GM21423 (cell line): ENCODE measurements around the gene SLC37A1.

Experiments used
- ATAC-seq: cut with Tn5 transposase; IDR thresholded peaks from one replicate; pipeline ENCODE4 v1.9.1; 2021; ENCODE audit warnings: mild to moderate bottlenecking, moderate library complexity; ENCODE audit not compliant: unreplicated experiment

Gene SLC37A1

GRCh38 chr21:42591170-42591869 is 77.7 kb downstream of the SLC37A1 start:
- no peak for ATAC-seq

GRCh38 chr21:42592156-42592820 is 78.6 kb downstream of the SLC37A1 start:
- ATAC-seq, result no peak

DNA sequence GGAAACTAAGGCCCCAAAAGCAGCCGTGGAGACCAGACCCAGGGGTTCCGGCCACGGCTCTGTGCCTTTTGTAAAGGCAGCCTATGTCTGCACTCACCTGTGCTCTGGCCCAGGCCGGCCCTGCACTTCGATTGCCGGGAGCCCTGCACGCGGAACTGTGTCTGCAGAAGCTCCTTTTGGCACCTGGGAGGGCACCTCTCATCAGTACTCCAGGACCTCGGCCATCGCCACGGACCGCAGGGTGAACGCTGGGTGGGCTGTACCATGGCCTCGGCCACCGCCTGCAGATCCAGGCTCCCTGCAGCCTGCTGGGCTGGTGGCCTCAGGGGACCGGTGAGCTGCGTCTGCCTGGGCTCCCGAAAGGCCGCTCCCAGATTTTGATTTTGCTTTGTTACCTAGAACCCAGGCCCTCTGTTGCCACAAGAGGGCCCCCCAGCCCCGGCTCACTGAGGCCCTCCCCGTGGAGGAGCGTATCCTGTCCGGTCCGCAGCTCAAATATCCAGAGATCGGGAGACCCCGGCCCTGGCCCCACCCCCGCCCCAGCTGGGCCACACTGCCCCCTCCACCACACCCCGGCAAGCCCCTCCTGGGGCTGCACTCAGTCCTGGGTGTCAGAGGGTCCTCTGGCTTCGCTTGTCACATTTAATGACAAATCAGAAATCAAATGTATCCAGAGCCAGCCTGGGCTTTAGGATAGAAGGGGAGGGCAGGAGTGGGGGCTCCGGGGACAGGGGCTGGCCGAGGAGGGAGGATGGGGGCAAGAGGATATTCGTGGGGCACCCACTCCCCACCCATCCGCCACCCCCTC is 79.6 kb downstream of the SLC37A1 start:
- no peak for ATAC-seq

DNA sequence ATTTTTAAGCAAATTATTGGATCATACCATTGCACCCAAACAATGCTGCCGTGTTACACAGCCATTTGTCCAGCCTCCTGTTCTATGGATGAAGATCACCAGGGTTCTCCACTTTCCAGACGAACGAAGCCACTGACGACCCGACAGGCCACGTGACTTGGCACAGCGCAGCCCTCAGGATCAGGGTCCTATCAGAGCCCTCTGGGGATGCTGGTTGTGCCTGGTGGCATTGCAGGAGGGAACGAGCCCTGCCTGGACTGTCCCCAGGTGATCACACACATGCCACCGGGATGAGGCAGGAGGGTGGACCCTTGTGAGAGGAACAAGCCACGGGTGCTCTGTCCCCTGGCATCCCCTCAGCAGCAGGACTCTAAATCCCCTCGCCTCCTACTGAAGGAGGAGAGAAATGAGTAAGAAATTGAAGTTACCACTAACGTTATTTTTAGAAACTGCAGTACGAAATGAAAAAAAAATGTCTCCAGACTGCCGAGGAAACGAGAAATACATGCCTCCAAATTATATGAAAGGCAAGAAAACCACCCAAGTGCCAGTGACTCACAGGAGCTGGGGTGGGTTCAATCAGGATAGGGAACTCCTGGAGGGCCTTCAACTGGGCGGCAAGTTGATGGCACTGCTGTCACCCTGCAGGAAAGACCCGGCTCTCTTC is 81.1 kb downstream of the SLC37A1 start:
- no peak for ATAC-seq

DNA sequence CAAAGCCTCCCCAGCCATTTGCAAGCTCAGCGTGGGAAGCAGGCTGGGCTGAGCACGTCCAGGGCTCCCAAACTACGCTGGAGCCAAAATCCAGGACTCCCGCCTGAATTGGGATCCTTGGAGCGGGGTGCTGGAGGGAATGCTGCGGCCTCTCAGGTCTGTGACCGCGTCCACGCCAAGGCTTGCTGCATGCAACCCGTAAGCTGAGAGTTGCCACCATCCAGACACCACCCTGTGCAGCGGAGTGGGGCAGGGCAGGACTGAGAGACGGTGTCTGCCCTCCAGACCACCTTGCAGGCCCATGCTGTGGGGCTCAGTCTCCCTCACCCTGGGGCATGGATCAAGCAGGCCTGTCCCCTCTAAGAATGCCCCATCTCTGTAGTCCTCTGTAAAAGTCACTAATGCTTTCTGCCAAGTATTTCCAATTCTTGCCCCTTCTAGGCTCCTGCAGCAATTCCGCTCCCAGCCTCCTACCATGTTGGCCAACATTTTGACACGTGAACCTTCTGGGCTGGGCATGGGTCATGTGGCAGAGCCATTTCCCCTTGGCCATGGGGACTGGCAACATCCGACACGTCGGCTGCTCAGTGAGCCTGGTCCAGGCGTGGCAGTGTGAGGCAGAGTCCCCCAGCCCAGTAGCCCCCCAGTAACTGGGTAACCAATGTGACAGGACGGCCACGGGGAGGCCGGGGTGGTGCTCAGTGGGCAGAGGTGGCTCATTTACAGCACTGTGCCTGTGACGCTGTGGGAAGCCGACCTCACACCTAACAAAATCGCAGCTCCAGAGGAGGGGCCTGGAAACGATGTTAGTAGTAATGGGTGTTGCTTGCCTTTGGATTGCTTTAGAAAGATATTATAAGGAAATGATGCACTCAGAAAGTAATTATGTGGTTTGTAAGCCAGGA is 81.9 kb downstream of the SLC37A1 start:
- ATAC-seq, result no peak

DNA sequence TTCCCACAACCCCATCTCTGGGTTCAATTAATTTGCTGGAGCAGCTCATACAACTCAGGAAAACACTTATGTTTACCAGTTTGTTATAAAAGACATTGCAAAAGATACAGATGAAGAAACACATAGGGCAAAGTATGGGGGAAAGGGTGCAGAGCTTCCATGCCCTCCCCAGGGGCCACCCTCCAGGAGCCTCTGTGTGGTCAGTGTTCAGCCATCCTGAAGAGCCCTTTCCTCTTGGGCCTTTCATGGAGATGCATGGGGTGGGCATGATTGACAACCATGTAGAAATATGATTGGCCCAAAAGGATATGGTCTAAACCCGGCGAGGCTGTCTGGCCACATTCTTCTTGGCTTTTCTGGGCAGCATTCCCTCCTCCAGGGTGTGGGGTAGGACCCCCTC is 83.0 kb downstream of the SLC37A1 start:
- ATAC-seq, result no peak

DNA sequence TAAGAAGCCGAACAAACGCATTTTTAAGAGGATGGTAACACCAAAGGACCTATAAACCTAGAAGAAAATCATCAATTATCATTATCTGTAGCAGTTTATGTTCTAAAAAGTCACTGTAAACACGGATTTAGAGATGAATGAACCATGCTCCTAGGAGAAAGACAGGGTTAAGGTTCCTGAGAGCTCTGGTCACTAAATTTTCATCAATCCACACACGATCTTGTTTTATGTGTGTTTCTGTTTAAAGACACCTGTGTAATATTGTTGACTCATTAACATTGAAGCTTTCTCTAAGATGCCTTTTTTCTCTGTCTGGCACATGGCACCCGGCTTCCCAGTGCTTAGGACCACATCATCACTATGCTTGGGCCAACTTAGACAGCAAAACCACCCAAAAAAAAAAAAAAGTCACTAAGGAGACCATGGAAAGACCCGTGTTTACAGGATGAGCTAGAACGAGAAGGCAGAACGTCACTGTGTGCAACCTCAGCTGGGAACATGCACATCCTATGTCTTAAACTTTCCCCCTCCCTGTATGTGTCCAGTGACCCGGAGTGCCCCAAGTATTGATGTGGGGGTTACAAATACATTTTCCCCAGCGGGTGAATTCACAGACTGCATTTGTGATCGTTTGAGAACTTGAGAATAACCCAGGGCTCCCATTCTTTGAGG is 84.0 kb downstream of the SLC37A1 start:
- ATAC-seq, result no peak

DNA sequence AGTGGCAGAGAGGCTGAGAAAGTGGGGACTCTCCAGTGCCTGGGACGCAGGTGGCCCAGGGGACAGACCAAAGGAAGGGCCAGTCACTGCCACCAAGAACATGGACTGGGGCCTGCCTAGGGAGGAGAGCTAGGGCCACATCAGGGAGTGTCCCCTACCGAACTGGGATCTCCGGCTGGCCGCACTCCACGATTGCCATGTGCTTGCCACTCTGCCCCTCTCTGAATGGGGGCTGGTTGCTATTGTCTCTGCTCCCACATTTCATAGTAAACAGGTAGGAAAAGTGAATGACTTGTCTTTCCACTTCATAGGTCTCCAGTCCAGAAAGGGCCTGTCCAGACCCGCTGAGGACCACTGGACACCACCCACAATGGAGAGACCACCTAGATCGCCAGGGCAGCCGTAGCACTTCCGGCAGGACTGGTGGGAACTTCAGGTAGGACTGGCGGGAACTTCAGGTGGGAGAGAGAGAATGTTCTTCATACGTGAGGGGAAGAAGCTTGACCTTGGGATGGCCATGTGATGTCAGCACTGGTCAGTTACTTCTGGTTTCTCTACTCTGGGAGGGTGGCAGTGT is 84.6 kb downstream of the SLC37A1 start:
- no peak for ATAC-seq

GRCh38 chr21:42599486-42599885 is 85.8 kb downstream of the SLC37A1 start:
- no peak for ATAC-seq

DNA sequence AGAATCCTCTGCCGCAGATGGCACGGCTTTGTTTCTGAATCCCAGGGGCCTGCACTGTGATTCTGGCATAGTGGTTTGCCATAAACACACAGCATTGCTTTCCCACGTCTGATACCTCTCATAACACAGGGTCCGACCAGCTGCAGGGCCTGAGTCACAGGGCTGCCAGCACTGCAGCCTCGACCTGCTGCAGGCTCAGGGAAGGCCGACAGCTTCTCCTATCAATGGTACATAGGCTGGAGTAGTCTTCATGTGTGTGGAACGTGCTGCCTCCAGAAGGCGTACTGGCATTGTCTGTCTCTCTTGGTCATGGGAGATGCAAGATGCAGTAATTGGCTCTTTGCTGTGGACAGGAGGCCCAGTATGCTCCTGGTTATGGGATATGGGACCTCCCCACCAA is 86.3 kb downstream of the SLC37A1 start:
- ATAC-seq, result no peak

GRCh38 chr21:42601656-42602055 is 88.0 kb downstream of the SLC37A1 start:
- ATAC-seq, result no peak

- ATAC-seq, result no peak
These were observed 93.5 kb downstream of the SLC37A1 start for GRCh38 chr21:42607102-42607501.

GRCh38 chr21:42607525-42608102 is 94.0 kb downstream of the SLC37A1 start:
- ATAC-seq, result no peak

- no peak for ATAC-seq
These were observed 94.8 kb downstream of the SLC37A1 start for GRCh38 chr21:42608446-42608845.

DNA sequence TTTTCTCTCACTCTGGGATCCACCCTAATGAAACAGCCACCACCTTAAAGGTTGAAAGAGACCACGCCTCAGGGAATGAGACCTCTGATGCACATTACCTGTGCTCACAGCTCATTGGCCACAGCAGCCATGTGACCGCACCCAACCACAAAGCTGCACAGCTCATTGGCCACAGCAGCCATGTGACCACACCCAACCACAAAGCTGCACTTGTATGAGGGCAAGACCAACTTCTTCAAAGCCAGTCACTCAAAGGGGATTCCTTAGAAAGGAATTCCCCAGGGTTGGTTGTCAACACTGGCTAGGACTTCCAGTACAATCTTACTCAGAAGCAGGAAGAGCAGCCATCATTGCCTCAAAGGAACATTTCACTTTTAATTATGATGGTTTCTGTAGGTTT is 96.2 kb downstream of the SLC37A1 start:
- no peak for ATAC-seq

DNA sequence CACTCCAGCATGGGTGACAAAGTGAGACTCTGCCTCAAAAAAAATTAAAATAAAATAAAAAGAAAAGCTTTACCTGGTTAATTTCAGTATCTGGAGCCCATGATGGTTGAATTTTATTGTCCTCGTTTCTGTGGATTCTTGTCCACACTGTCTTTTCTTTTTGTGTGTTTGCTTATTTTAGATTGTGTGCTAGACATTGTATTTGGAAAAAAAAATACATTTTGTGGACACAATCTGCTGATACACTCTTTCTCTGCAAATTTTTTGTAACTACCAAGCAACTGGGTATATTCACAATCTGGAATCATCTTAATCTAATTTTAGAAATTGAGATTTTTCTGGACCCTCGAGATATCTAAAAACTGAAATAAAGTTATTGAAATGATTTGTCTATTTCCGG is 98.2 kb downstream of the SLC37A1 start:
- ATAC-seq, result no peak

GRCh38 chr21:42612390-42612789 is 98.7 kb downstream of the SLC37A1 start:
- no peak for ATAC-seq

- no peak for ATAC-seq
These were observed 100.1 kb downstream of the SLC37A1 start for GRCh38 chr21:42613756-42614155.

GRCh38 chr21:42614396-42614795 is 100.7 kb downstream of the SLC37A1 start:
- no peak for ATAC-seq
